GM23248 (cell line): ENCODE results near the gene GADD45B.

Source experiments
- EZH2 ChIP-seq: fragments of 200-600 bp; sonication (generic); IDR thresholded peaks from 2 replicates; pipeline ENCODE4 v1.6.1; 2018; ENCODE audit warnings: antibody characterized with exemption, mild to moderate bottlenecking; ENCODE audit not compliant: insufficient read depth, poor library complexity, severe bottlenecking
- EZH2phosphoT487 ChIP-seq: fragments of 200-600 bp; sonication (generic); IDR thresholded peaks from 2 replicates; pipeline ENCODE4 v1.6.1; 2018; ENCODE audit warnings: antibody characterized with exemption, moderate library complexity, mild to moderate bottlenecking, low read depth; ENCODE audit not compliant: insufficient read depth

GRCh38 chr19:2449019-2449418, 26.9 kb upstream of the GADD45B start:
- TF ChIP-seq EZH2 (no peak), EZH2phosphoT487 (no peak)
